ENCODE measurements around the gene TIAM1.

GRCh38 chr21:31351960-31352359 lies 7.9 kb upstream of the TIAM1 start:
- no peak for TF ChIP-seq EP300 (IDR thresholded peaks at IDR 0.05)
- TF ChIP-seq POLR2A (IDR thresholded peaks at IDR 0.05), result no peak
- no peak for TF ChIP-seq POLR2AphosphoS5 (IDR thresholded peaks at IDR 0.05)
- TF ChIP-seq, protein P1, sequence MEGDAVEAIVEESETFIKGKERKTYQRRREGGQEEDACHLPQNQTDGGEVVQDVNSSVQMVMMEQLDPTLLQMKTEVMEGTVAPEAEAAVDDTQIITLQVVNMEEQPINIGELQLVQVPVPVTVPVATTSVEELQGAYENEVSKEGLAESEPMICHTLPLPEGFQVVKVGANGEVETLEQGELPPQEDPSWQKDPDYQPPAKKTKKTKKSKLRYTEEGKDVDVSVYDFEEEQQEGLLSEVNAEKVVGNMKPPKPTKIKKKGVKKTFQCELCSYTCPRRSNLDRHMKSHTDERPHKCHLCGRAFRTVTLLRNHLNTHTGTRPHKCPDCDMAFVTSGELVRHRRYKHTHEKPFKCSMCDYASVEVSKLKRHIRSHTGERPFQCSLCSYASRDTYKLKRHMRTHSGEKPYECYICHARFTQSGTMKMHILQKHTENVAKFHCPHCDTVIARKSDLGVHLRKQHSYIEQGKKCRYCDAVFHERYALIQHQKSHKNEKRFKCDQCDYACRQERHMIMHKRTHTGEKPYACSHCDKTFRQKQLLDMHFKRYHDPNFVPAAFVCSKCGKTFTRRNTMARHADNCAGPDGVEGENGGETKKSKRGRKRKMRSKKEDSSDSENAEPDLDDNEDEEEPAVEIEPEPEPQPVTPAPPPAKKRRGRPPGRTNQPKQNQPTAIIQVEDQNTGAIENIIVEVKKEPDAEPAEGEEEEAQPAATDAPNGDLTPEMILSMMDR (IDR thresholded peaks at IDR 0.05), result no peak
